Small intestine (tissue), 7 donors: Measurements from ENCODE around the gene ASCC3. TPM values are rescaled to one million over a fixed set of nuclear protein-coding genes. Genes with fewer than 3 reads are reported as not detected.

Experiments
- DNase-seq, 2 donors: peaks; one replicate each; pipeline versions ENCODE4 v3.0.0 to v3.0.0-alpha.2; 2013
- FAIRE-seq: peaks from 2 replicates; lab custom pipeline; 2012; peaks lifted over from hg19 to GRCh38; lab: Jason Lieb, UNC
- H3K27ac ChIP-seq, 3 donors: one replicate each; pipeline ENCODE4 v1.5.1; 2013; ENCODE audit warnings: low read length in 2 of 3, mild to moderate bottlenecking in 2 of 3, control low read depth in 1 of 3, inconsistent platforms in 1 of 3, low read depth in 1 of 3, moderate library complexity in 1 of 3
- H3K27me3 ChIP-seq, 3 donors: one replicate each; pipeline ENCODE4 v1.6.1; 2013; ENCODE audit warnings: low read length in 3 of 3, inconsistent platforms in 1 of 3; ENCODE audit not compliant: control insufficient read depth in 3 of 3, insufficient read depth in 3 of 3
- H3K36me3 ChIP-seq, 3 donors: one replicate each; pipeline ENCODE4 v1.6.1; 2013; ENCODE audit warnings: low read length in 3 of 3, inconsistent platforms in 1 of 3, low read depth in 1 of 3, mild to moderate bottlenecking in 1 of 3, moderate library complexity in 1 of 3; ENCODE audit not compliant: control insufficient read depth in 3 of 3, insufficient read depth in 2 of 3
- H3K4me1 ChIP-seq, 3 donors: one replicate each; pipeline ENCODE4 v1.6.1; 2013; ENCODE audit warnings: low read length in 2 of 3, inconsistent platforms in 1 of 3, low read depth in 1 of 3, mild to moderate bottlenecking in 1 of 3, moderate library complexity in 1 of 3; ENCODE audit not compliant: control insufficient read depth in 3 of 3, insufficient read depth in 2 of 3
- H3K4me3 ChIP-seq, 3 donors: one replicate each; pipeline ENCODE4 v1.5.1; 2013; ENCODE audit warnings: low read length in 3 of 3, control low read depth in 1 of 3, inconsistent platforms in 1 of 3, low read depth in 1 of 3, mild to moderate bottlenecking in 1 of 3, moderate library complexity in 1 of 3
- H3K9me3 ChIP-seq, 2 donors: one replicate each; pipeline ENCODE4 v1.6.1; 2013; ENCODE audit warnings: low read depth in 1 of 2, low read length in 1 of 2; ENCODE audit not compliant: control insufficient read depth in 2 of 2, insufficient read depth in 1 of 2
- WGBS, 3 donors: extraction: QIAGEN DNeasy Blood & Tissue Kit; methylation state at CpG; one replicate each; pipeline ENCODE4 v1.1.7; 2013; 5-methylcytosine and 5-hydroxymethylcytosine counted together
- polyA plus RNA-seq, 4 donors: library from polyadenylated mRNA; stranded (reverse) in 3 of 4; unstranded in 1 of 4; fragments of 200-250 nt in 3 of 4; fragments of 120-200 nt in 1 of 4; gene quantifications; one replicate each; pipeline versions ENCODE4 v1.2.1 to v1.2.3, GENCODE V29; 2013
- donor health status: healthy with polysubstance abuse.
- donor health status: control.
- donor health status: control.
- donor health status: Bipolar disorder and iron deficiency.
- donor health status: healthy.

Gene ASCC3
- polyA plus RNA-seq, 4 donors = 6.8 to 29.0 (median 13.6) TPM

GRCh38 chr6:100809346-100809745, 71.8 kb downstream of the ASCC3 start:
- H3K27ac ChIP-seq = no peak overlapping the region
- H3K4me1 ChIP-seq = no peaks in the 10 kb centered on the region
- no peaks in the 10 kb centered on the region for H3K9me3 ChIP-seq
- WGBS, 3 donors = 85 to 96% (median 86%) methylated on average over 1 of the region's 1 CpG
- FAIRE-seq (no peak), DNase-seq (no peak)
- H3K27me3 ChIP-seq = no peaks in the 10 kb centered on the region
- no peak overlapping the region for H3K4me3 ChIP-seq
- peaks cover 0 to 4% (median 2%) of the 10 kb centered on the region in 3 donors for H3K36me3 ChIP-seq

GRCh38 chr6:100808638-100809275, 72.4 kb downstream of the ASCC3 start:
- no peak for FAIRE-seq
- 89 to 91% (median 90%) methylated on average over 3 of the region's 3 CpGs for WGBS, 3 donors
- H3K27ac ChIP-seq = no peak overlapping the region

DNA sequence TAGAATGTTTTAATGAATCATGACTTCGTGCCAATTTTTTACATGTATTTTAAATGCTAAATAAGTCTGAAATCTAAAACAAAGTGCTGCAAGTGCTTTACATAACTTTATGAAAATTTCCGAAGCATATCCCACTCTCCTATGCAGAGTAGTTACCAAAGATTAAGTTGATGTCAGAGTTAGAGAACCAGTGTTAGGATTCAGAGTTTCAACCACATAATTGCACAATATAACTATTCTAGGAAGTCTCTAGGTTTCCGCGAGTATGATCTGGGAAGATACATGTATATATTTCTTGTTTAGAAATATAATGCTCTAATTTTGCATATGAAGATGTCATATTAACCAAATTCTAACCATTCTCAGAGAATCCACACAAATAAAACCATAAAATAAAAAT, 74.8 kb downstream of the ASCC3 start:
- H3K4me3 ChIP-seq = no peak overlapping the region
- 92 to 97% (median 95%) methylated on average over 4 of the region's 4 CpGs for WGBS, 3 donors
- FAIRE-seq (no peak), DNase-seq (no peak)
- no peaks in the 10 kb centered on the region for H3K9me3 ChIP-seq
- H3K4me1 ChIP-seq = no peaks in the 10 kb centered on the region
- H3K36me3 ChIP-seq = peaks cover 0 to 2% (median 0%) of the 10 kb centered on the region in 3 donors
- no peaks in the 10 kb centered on the region for H3K27me3 ChIP-seq
- H3K27ac ChIP-seq = no peak overlapping the region

More at GRCh38 chr6:100808638-100809275, 72.4 kb downstream of the ASCC3 start:
- Histone ChIP-seq H3K4me1 (no peaks in the 10 kb centered on the region), H3K9me3 (no peaks in the 10 kb centered on the region), H3K36me3 (peaks cover 0 to 4% (median 2%) of the 10 kb centered on the region in 3 donors), H3K27me3 (no peaks in the 10 kb centered on the region), H3K4me3 (no peak overlapping the region)
- DNase-seq = no peak

- Histone ChIP-seq H3K27ac (no peak overlapping the region), H3K36me3 (peaks cover 0 to 3% (median 0%) of the 10 kb centered on the region in 3 donors), H3K4me3 (no peak overlapping the region), H3K4me1 (no peaks in the 10 kb centered on the region), H3K27me3 (no peaks in the 10 kb centered on the region), H3K9me3 (no peaks in the 10 kb centered on the region)
- DNase-seq (no peak), FAIRE-seq (no peak)
- 86 to 93% (median 91%) methylated on average over 4 of the region's 4 CpGs for WGBS, 3 donors
These were observed 77.7 kb downstream of the ASCC3 start for GRCh38 chr6:100803264-100804045.

- 93 to 96% (median 95%) methylated on average over 1 of the region's 1 CpG for WGBS, 3 donors
- no peaks in the 10 kb centered on the region for H3K4me1 ChIP-seq
- H3K4me3 ChIP-seq = no peak overlapping the region
- FAIRE-seq = no peak
- peaks cover 3% of the 10 kb centered on the region in 3 donors for H3K36me3 ChIP-seq
- H3K9me3 ChIP-seq = no peaks in the 10 kb centered on the region
- no peak for DNase-seq
- no peak overlapping the region for H3K27ac ChIP-seq
- H3K27me3 ChIP-seq = no peaks in the 10 kb centered on the region
These were observed 80.1 kb downstream of the ASCC3 start for GRCh38 chr6:100801036-100801435.

DNA sequence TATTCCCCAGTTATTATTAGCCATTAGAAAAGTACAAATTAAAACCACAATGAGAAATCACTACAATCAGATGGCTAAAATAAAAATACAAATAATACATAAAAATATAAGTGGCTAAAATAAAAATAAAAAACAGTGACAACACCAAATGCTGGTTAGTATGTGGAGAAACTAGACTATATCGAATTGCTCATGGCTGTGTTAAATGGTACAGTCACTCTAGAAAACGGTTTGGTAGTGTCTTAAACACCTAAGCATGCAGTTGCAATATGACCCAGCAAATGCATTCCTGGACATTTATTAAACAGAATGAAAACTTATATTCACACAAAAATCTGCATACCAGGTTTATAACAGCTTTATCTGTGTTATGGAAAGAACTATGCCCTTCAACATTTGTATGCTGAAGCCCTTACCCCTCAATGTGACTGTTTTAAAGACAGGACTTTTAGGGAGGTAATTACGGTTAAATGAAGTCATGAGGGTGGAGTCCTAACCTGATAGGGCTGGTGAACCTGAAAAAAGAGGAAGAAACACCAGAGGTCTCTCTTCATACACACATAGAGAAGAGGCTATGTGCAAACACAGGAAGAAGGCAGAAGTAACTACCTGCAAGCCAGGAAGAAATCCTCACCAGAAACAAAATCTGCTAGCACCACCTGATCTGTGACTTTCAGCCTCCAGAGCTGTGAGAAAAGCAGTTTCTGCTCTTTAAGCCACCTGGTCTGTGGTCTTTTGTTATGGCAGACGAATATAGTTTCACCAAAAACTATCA, 84.9 kb downstream of the ASCC3 start:
- Histone ChIP-seq H3K36me3 (peaks cover 3 to 4% (median 3%) of the 10 kb centered on the region in 3 donors), H3K27me3 (no peaks in the 10 kb centered on the region), H3K27ac (no peak overlapping the region), H3K9me3 (no peaks in the 10 kb centered on the region), H3K4me1 (no peaks in the 10 kb centered on the region), H3K4me3 (no peak overlapping the region)
- DNase-seq (no peak), FAIRE-seq (no peak)
- WGBS, 3 donors = 93 to 96% (median 96%) methylated on average over 4 of the region's 4 CpGs

DNA sequence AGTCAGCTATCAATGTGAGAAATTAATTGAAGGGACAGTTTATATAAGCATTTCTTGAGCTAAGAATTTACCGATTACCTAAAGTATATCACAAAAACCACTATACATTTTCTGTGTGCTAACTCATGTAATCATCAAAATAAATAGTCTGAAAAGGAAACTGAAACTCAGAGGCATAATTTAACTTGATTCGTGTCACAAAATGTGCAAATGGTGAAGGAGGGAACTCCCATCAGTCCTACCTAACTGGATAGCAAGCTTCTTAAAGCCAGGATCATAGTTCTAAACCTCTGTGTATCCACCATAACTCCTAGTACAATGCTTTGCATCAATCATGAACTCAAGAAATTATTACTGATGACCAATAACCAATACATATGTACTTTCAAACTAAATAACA, 91.0 kb downstream of the ASCC3 start:
- no peaks in the 10 kb centered on the region for H3K9me3 ChIP-seq
- H3K27me3 ChIP-seq = no peaks in the 10 kb centered on the region
- H3K36me3 ChIP-seq = peaks cover 0 to 2% (median 0%) of the 10 kb centered on the region in 3 donors
- H3K4me1 ChIP-seq = no peaks in the 10 kb centered on the region
- H3K27ac ChIP-seq = no peak overlapping the region
- 54 to 73% (median 62%) methylated on average over 2 of the region's 2 CpGs for WGBS, 3 donors
- FAIRE-seq (no peak), DNase-seq (no peak)
- H3K4me3 ChIP-seq = no peak overlapping the region

DNA sequence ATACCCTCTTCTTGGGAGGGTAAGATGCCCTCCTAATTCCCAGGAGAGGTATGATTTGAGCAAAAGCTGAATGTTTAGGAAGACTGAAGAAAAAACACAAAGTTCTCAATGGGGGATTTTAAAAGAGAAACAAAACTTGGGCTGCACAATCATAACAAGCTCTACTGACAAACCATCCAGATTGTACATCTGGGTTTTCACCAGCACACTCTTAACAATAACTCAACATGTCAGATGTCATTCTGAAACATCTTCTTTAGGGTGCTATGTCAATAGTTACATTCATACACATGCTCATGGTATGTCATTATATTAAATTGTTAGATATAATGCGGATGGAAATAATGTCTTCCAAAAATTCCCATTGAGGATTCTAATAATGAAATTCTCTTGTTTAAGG, 95.1 kb downstream of the ASCC3 start:
- DNase-seq (no peak), FAIRE-seq (no peak)
- Histone ChIP-seq H3K27me3 (no peaks in the 10 kb centered on the region), H3K9me3 (no peaks in the 10 kb centered on the region), H3K36me3 (no peaks in the 10 kb centered on the region), H3K4me3 (no peak overlapping the region), H3K27ac (no peak overlapping the region), H3K4me1 (no peaks in the 10 kb centered on the region)
- 92 to 98% (median 94%) methylated on average over 1 of the region's 1 CpG for whole genome bisulfite sequencing, 3 donors
